Neutrophil (primary cell): ENCODE results near the gene STARD6.

ENCODE experiments used
- H3K27ac ChIP-seq: fragments of 200-600 bp; sonication (generic); 2 replicates; pipeline ENCODE4 v1.5.1; 2016; ENCODE audit warnings: mild to moderate bottlenecking, moderate library complexity
- H3K27me3 ChIP-seq: fragments of 200-600 bp; sonication (generic); 2 replicates; pipeline ENCODE4 v1.6.0; 2016; ENCODE audit warnings: mild to moderate bottlenecking
- H3K36me3 ChIP-seq: fragments of 200-600 bp; sonication (generic); 2 replicates; pipeline ENCODE4 v1.5.1; 2017
- H3K4me1 ChIP-seq, 2 experiments: fragments of 200-600 bp in 1 of 2; sonication (generic) in 1 of 2; 1 replicate in 1 of 2; 2 replicates in 1 of 2; pipeline versions ENCODE4 v1.5.1 to v1.6.1; 2013 to 2016; ENCODE audit warnings: low read depth in 1 of 2, low read length in 1 of 2, mild to moderate bottlenecking in 1 of 2, moderate library complexity in 1 of 2; ENCODE audit not compliant: control insufficient read depth in 1 of 2, insufficient read depth in 1 of 2
- H3K4me3 ChIP-seq, 2 experiments: fragments of 200-600 bp in 1 of 2; sonication (generic) in 1 of 2; 1 replicate in 1 of 2; 2 replicates in 1 of 2; pipeline ENCODE4 v1.5.1; 2013 to 2016; ENCODE audit warnings: low read depth in 1 of 2, low read length in 1 of 2, mild to moderate bottlenecking in 1 of 2, moderate library complexity in 1 of 2
- H3K9me3 ChIP-seq: fragments of 200-600 bp; sonication (generic); 2 replicates; pipeline ENCODE4 v1.5.1; 2016
- CTCF ChIP-seq: fragments of 200-600 bp; sonication (generic); IDR thresholded peaks from 2 replicates; pipeline ENCODE4 v1.5.1; 2016; ENCODE audit warnings: antibody characterized with exemption

The STARD6 gene

GRCh38 chr18:54382733-54383252, 25.1 kb upstream of the STARD6 start:
- Histone ChIP-seq H3K9me3 (no peaks in the 10 kb centered on the region), H3K27ac (no peak overlapping the region)
- no peak for TF ChIP-seq CTCF

GRCh38 chr18:54382076-54382475, 24.4 kb upstream of the STARD6 start:
- H3K4me1 ChIP-seq, result no peaks in the 10 kb centered on the region
- no peak overlapping the region for H3K27ac ChIP-seq
- no peaks in the 10 kb centered on the region for H3K9me3 ChIP-seq
- H3K36me3 ChIP-seq, result no peaks in the 10 kb centered on the region
- no peak overlapping the region for H3K4me3 ChIP-seq
- H3K27me3 ChIP-seq, result no peaks in the 10 kb centered on the region
- TF ChIP-seq CTCF, result no peak

More at GRCh38 chr18:54382733-54383252, 25.1 kb upstream of the STARD6 start:
- no peak overlapping the region for H3K4me3 ChIP-seq
- H3K27me3 ChIP-seq, result no peaks in the 10 kb centered on the region
- H3K4me1 ChIP-seq, result no peaks in the 10 kb centered on the region
- no peaks in the 10 kb centered on the region for H3K36me3 ChIP-seq

- H3K27ac ChIP-seq, result no peak overlapping the region
- no peaks in the 10 kb centered on the region for H3K27me3 ChIP-seq
- no peak overlapping the region for H3K4me3 ChIP-seq
- no peaks in the 10 kb centered on the region for H3K4me1 ChIP-seq
- no peaks in the 10 kb centered on the region for H3K36me3 ChIP-seq
- H3K9me3 ChIP-seq, result no peaks in the 10 kb centered on the region
- no peak for TF ChIP-seq CTCF
Measured at GRCh38 chr18:54381640-54382039, 24.0 kb upstream of the STARD6 start.

GRCh38 chr18:54378057-54378456, 20.4 kb upstream of the STARD6 start:
- Histone ChIP-seq H3K27ac (no peak overlapping the region), H3K4me1 (no peaks in the 10 kb centered on the region), H3K4me3 (no peak overlapping the region), H3K9me3 (no peaks in the 10 kb centered on the region), H3K36me3 (peaks cover 6% of the 10 kb centered on the region), H3K27me3 (no peaks in the 10 kb centered on the region)
- TF ChIP-seq CTCF, result no peak

GRCh38 chr18:54360406-54360805, 2.7 kb upstream of the STARD6 start:
- H3K27ac ChIP-seq, result no peak overlapping the region
- H3K9me3 ChIP-seq, result no peaks in the 10 kb centered on the region
- no peak overlapping the region for H3K4me3 ChIP-seq
- H3K36me3 ChIP-seq, result no peaks in the 10 kb centered on the region
- TF ChIP-seq CTCF, result no peak
- H3K4me1 ChIP-seq, result peaks cover 15 to 22% of the 10 kb centered on the region in 2 experiments
- peaks cover 17% of the 10 kb centered on the region for H3K27me3 ChIP-seq

GRCh38 chr18:54359233-54359632, 1.6 kb upstream of the STARD6 start:
- Histone ChIP-seq H3K4me1 (peaks cover 15 to 26% of the 10 kb centered on the region in 2 experiments), H3K36me3 (no peaks in the 10 kb centered on the region), H3K27me3 (peaks cover 17% of the 10 kb centered on the region), H3K4me3 (no peak overlapping the region), H3K9me3 (no peaks in the 10 kb centered on the region), H3K27ac (no peak overlapping the region)
- TF ChIP-seq CTCF, result no peak
